Adipocyte (in vitro differentiated cells): ENCODE measurements around the gene SPATS2.
"Not testable (repeated sequence)": the region's sequence is repeated elsewhere in the genome, so short reads cannot be mapped to it uniquely, and the experiment has no call there.

ENCODE experiments used
- DNase-seq: peaks from one replicate; pipeline ENCODE4 v3.0.0-alpha.2; 2015; ENCODE audit warnings: low read depth
- H3K27me3 ChIP-seq: replicated peaks from 2 replicates; pipeline ENCODE4 v1.7.0; 2013; ENCODE audit warnings: mild to moderate bottlenecking, low read length, moderate library complexity; ENCODE audit not compliant: control insufficient read depth, insufficient read depth
- H3K36me3 ChIP-seq: 2 replicates; pipeline ENCODE4 v1.7.0; 2013; ENCODE audit warnings: low read length, mild to moderate bottlenecking, moderate library complexity; ENCODE audit not compliant: control insufficient read depth, insufficient read depth, severe bottlenecking
- H3K4me1 ChIP-seq: 2 replicates; pipeline ENCODE4 v1.7.0; 2013; ENCODE audit warnings: mild to moderate bottlenecking, low read length, moderate library complexity; ENCODE audit not compliant: control insufficient read depth, insufficient read depth
- H3K4me3 ChIP-seq: 2 replicates; pipeline ENCODE4 v1.7.0; 2013; ENCODE audit warnings: mild to moderate bottlenecking, low read length, moderate library complexity
- H3K9ac ChIP-seq: 2 replicates; pipeline ENCODE4 v1.7.0; 2013; ENCODE audit warnings: mild to moderate bottlenecking, low read length, moderate library complexity
- H3K9me3 ChIP-seq: 2 replicates; pipeline ENCODE4 v1.7.0; 2013; ENCODE audit warnings: mild to moderate bottlenecking, low read length, moderate library complexity; ENCODE audit not compliant: control insufficient read depth

Gene SPATS2

GRCh38 chr12:49330631-49331379 is 36.5 kb upstream of the SPATS2 start:
- Histone ChIP-seq H3K36me3 (no peaks in the 10 kb centered on the region), H3K4me3 (no peak overlapping the region), H3K9ac (no peak overlapping the region), H3K27me3 (peaks cover 25% of the 10 kb centered on the region), H3K4me1 (peaks cover 6% of the 10 kb centered on the region), H3K9me3 (no peaks in the 10 kb centered on the region)
- DNase-seq: no peak

GRCh38 chr12:49331380-49332222 is 35.7 kb upstream of the SPATS2 start:
- no peak overlapping the region for H3K4me3 ChIP-seq
- H3K9ac ChIP-seq: no peak overlapping the region
- H3K27me3 ChIP-seq: peaks cover 33% of the 10 kb centered on the region
- peak; percentile 87 for DNase-seq
- H3K9me3 ChIP-seq: no peaks in the 10 kb centered on the region
- H3K4me1 ChIP-seq: peaks cover 6% of the 10 kb centered on the region
- H3K36me3 ChIP-seq: no peaks in the 10 kb centered on the region

GRCh38 chr12:49332441-49332861 is 34.8 kb upstream of the SPATS2 start:
- DNase-seq: no peak
- Histone ChIP-seq H3K36me3 (no peaks in the 10 kb centered on the region), H3K4me1 (peaks cover 6% of the 10 kb centered on the region), H3K9me3 (no peaks in the 10 kb centered on the region), H3K4me3 (no peak overlapping the region), H3K9ac (no peak overlapping the region), H3K27me3 (peaks cover 39% of the 10 kb centered on the region)

- Histone ChIP-seq H3K36me3 (no peaks in the 10 kb centered on the region), H3K27me3 (peaks cover 44% of the 10 kb centered on the region), H3K4me3 (no peak overlapping the region), H3K4me1 (peaks cover 6% of the 10 kb centered on the region), H3K9ac (no peak overlapping the region), H3K9me3 (no peaks in the 10 kb centered on the region)
- no peak for DNase-seq
Measured at GRCh38 chr12:49332891-49333371, 34.3 kb upstream of the SPATS2 start.

GRCh38 chr12:49333778-49334177 is 33.5 kb upstream of the SPATS2 start:
- peaks cover 53% of the 10 kb centered on the region for H3K27me3 ChIP-seq
- H3K4me1 ChIP-seq, H3K4me3 ChIP-seq, H3K36me3 ChIP-seq, DNase-seq, H3K9ac ChIP-seq, H3K9me3 ChIP-seq: not testable (repeated sequence)

GRCh38 chr12:49334226-49334625 is 33.0 kb upstream of the SPATS2 start:
- Histone ChIP-seq H3K4me1 (peaks cover 6% of the 10 kb centered on the region), H3K36me3 (no peaks in the 10 kb centered on the region), H3K9ac (no peak overlapping the region), H3K9me3 (no peaks in the 10 kb centered on the region), H3K4me3 (no peak overlapping the region), H3K27me3 (peaks cover 54% of the 10 kb centered on the region)
- no peak for DNase-seq

- Histone ChIP-seq H3K9ac (no peak overlapping the region), H3K9me3 (no peaks in the 10 kb centered on the region), H3K36me3 (no peaks in the 10 kb centered on the region), H3K4me1 (peaks cover 6% of the 10 kb centered on the region), H3K4me3 (no peak overlapping the region), H3K27me3 (peaks cover 54% of the 10 kb centered on the region)
- no peak for DNase-seq
Measured at GRCh38 chr12:49334681-49335080, 32.6 kb upstream of the SPATS2 start.

GRCh38 chr12:49335118-49335954 is 31.9 kb upstream of the SPATS2 start:
- Histone ChIP-seq H3K4me1 (peaks cover 6% of the 10 kb centered on the region), H3K9me3 (no peaks in the 10 kb centered on the region), H3K9ac (no peak overlapping the region), H3K27me3 (peaks cover 58% of the 10 kb centered on the region), H3K36me3 (no peaks in the 10 kb centered on the region), H3K4me3 (no peak overlapping the region)
- DNase-seq: no peak

GRCh38 chr12:49335955-49336644 is 31.2 kb upstream of the SPATS2 start:
- H3K9ac ChIP-seq: no peak overlapping the region
- no peak for DNase-seq
- H3K4me1 ChIP-seq: peaks cover 4% of the 10 kb centered on the region
- H3K36me3 ChIP-seq: no peaks in the 10 kb centered on the region
- H3K4me3 ChIP-seq: no peak overlapping the region
- no peaks in the 10 kb centered on the region for H3K9me3 ChIP-seq
- H3K27me3 ChIP-seq: peaks cover 66% of the 10 kb centered on the region

GRCh38 chr12:49336645-49337584 is 30.3 kb upstream of the SPATS2 start, which contains the start of gene C1QL4:
Gene C1QL4, minus strand, starts transcription at chr12:49337188. Its CDS starts 711 bp downstream, at chr12:49336477.
- H3K4me3 ChIP-seq: peak within 1 kb of the TSS; percentile 63
- no peaks in the 10 kb centered on the region for H3K4me1 ChIP-seq
- no peaks in the 10 kb centered on the region for H3K9me3 ChIP-seq
- H3K36me3 ChIP-seq: no peaks in the 10 kb centered on the region
- peaks cover 72% of the 10 kb centered on the region for H3K27me3 ChIP-seq
- no peak within 1 kb of the TSS for H3K9ac ChIP-seq
- DNase-seq: peak; percentile 94
